ENCODE measurements around the gene USP47.

DNA sequence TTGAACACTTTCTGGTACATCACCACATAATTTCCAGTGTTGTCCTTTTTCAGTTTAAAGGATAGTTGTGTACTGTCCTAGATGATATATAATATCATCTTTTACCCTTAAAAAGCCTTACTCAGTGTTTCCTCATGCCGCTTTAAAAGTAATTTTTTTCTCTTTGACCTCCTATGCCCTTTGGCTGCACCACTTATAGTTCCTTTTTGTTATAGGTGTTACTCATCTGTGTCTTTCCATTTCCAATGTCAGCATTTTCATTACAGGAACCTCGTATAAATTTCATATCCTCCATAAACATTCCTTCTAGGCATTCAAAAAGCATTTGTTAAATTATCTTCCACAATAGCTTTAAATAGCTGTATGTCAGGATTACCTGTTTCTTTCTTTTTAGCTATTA is 40.8 kb downstream of the USP47 start:
- TF ChIP-seq CTCF (IDR thresholded peaks at IDR 0.05), result no peak
- no peak for TF ChIP-seq EZH2 (IDR thresholded peaks at IDR 0.05)

Measured in neural progenitor cell (in vitro differentiated cells).